OCI-LY3 (cell line): ENCODE results near the gene WAC.

Source experiments
- EZH2phosphoT487 ChIP-seq: fragments of 200-600 bp; shearing (Covaris generic); IDR thresholded peaks from 2 replicates; pipeline ENCODE4 v1.6.1; 2018; ENCODE audit warnings: antibody characterized with exemption, mixed run types, low read depth
- TF ChIP-seq, protein P1 (sequence below): fragments of 200-600, 300-600 bp; sonication (generic); IDR thresholded peaks from 2 replicates; pipeline ENCODE4 v1.5.1; 2014; ENCODE audit warnings: antibody characterized with exemption, low read length, low read depth

DNA sequence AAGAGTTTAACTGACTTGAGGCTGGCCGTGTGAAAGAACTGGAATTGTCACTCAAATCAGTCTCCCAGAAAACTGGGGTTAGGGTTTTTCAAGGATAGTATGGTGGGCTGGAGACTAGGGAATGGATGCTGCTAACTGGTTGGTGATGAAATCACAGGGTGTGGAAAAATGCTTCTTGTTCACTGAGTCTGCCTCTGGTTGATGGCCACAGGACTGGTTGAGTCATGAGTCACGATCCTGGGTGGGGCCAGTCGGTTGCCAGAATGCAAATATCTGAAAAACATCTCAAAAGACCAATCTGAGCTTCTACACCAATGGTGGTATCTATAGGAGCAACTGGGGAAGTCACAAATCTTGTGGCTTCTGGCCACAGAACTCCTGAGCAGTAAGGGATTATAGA, 128.1 kb downstream of the WAC start:
- TF ChIP-seq, protein P1, sequence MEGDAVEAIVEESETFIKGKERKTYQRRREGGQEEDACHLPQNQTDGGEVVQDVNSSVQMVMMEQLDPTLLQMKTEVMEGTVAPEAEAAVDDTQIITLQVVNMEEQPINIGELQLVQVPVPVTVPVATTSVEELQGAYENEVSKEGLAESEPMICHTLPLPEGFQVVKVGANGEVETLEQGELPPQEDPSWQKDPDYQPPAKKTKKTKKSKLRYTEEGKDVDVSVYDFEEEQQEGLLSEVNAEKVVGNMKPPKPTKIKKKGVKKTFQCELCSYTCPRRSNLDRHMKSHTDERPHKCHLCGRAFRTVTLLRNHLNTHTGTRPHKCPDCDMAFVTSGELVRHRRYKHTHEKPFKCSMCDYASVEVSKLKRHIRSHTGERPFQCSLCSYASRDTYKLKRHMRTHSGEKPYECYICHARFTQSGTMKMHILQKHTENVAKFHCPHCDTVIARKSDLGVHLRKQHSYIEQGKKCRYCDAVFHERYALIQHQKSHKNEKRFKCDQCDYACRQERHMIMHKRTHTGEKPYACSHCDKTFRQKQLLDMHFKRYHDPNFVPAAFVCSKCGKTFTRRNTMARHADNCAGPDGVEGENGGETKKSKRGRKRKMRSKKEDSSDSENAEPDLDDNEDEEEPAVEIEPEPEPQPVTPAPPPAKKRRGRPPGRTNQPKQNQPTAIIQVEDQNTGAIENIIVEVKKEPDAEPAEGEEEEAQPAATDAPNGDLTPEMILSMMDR, result no peak
- no peak for TF ChIP-seq EZH2phosphoT487
